Ascending aorta (tissue), 2 donors: ENCODE results near the gene GOSR1. TPM values are rescaled to one million over a fixed set of nuclear protein-coding genes. Genes with fewer than 3 reads are reported as not detected.

Experiments
- DNase-seq, 2 donors: peaks; one replicate each; pipeline ENCODE4 v3.0.0-alpha.2; 2019; ENCODE audit warnings: low spot score in 2 of 2
- H3K27ac ChIP-seq, 2 donors: fragments of 200-600 bp; sonication (generic); one replicate each; pipeline ENCODE4 v1.5.1; 2016 to 2017; ENCODE audit warnings: mild to moderate bottlenecking in 1 of 2
- H3K27me3 ChIP-seq: fragments of 200-600 bp; sonication (generic); one replicate; pipeline ENCODE4 v1.5.1; 2017
- H3K36me3 ChIP-seq, 2 donors: fragments of 200-600 bp; sonication (generic); one replicate each; pipeline ENCODE4 v1.5.1; 2016
- H3K4me1 ChIP-seq, 2 donors: fragments of 200-600 bp; sonication (generic); one replicate each; pipeline ENCODE4 v1.5.1; 2016 to 2017; ENCODE audit warnings: mild to moderate bottlenecking in 1 of 2
- H3K4me3 ChIP-seq, 2 donors: fragments of 200-600 bp; sonication (generic); one replicate each; pipeline ENCODE4 v1.5.1; 2016 to 2017; ENCODE audit warnings: mild to moderate bottlenecking in 1 of 2
- H3K9me3 ChIP-seq, 2 donors: fragments of 200-600 bp; sonication (generic); one replicate each; pipeline ENCODE4 v1.5.1; 2016
- CTCF ChIP-seq, 3 experiments: fragments of 200-600 bp in 2 of 3; fragments of 450-650 bp in 1 of 3; sonication (generic) in 2 of 3; IDR thresholded peaks; one replicate each; pipeline ENCODE4 v1.5.1; 2016 to 2019; ENCODE audit warnings: antibody characterized with exemption in 3 of 3, mild to moderate bottlenecking in 1 of 3, moderate library complexity in 1 of 3
- intact Hi-C: fragments of 100-400 bp; cut with DNase I; formaldehyde crosslinking; loops from one replicate; pipeline ENCODE4 v1.15.1; 2023
- total RNA-seq: library from RNA; depleted of rRNA; stranded (reverse); fragments of >200 nt; gene quantifications from one replicate; pipeline ENCODE4 v1.1.0, GENCODE V29; 2016

The GOSR1 gene
- total RNA-seq, 1 donor from 2014 or later: 33.0 TPM

- Histone ChIP-seq H3K4me3 (no peak overlapping the region), H3K36me3 (peaks cover 32 to 50% of the 10 kb centered on the region in 2 donors), H3K27me3 (no peaks in the 10 kb centered on the region), H3K27ac (no peak overlapping the region), H3K9me3 (no peaks in the 10 kb centered on the region), H3K4me1 (no peaks in the 10 kb centered on the region)
- TF ChIP-seq CTCF (IDR thresholded peaks at IDR 0.05): no peak
- intact Hi-C loops: no loop called here
- DNase-seq: no peak
Measured at GRCh38 chr17:30506481-30506880, 29.3 kb downstream of the GOSR1 start.

- no peak for DNase-seq
- H3K36me3 ChIP-seq: peaks cover 14 to 22% of the 10 kb centered on the region in 2 donors
- no peak overlapping the region for H3K27ac ChIP-seq
- no peaks in the 10 kb centered on the region for H3K9me3 ChIP-seq
- TF ChIP-seq CTCF (IDR thresholded peaks at IDR 0.05): no peak
- intact Hi-C loops: no loop called here
- H3K27me3 ChIP-seq: no peaks in the 10 kb centered on the region
- no peaks in the 10 kb centered on the region for H3K4me1 ChIP-seq
- no peak overlapping the region for H3K4me3 ChIP-seq
Measured at GRCh38 chr17:30513346-30513745, 36.1 kb downstream of the GOSR1 start.

DNA sequence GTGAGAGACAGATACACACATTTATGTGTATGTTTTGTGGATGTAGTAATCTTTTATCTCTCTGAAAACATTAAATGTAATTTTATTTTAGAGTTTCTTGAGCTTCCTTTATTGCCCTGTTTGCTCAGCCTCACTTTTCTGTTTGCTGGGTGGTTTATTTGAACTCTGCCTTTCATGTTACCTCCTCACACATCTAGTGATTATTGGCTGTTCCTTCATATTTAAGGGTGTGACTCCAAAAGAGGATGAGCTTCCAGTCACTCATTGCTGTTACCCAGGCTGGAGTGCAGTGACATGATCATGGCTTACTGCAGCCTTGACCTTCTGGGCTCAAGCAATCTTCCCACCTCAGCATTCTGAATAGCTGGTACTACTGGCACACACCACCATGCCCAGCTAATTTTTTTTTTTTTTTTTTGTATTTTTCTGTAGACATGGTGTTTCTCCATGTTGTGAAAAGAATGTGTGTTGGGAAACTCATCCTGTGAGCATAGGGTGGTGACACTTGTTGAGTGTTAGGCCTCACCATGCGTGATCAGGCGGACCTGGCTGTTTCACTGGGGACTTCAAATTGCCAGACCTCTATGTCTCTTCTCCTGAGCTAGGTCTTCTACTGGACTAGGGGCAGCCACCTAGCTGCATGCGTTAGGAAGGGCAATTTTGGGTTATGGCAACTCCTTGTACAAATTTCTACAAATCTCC lies 37.8 kb downstream of the GOSR1 start:
- intact Hi-C loops: no loop called here
- Histone ChIP-seq H3K9me3 (no peaks in the 10 kb centered on the region), H3K27ac (no peak overlapping the region), H3K27me3 (no peaks in the 10 kb centered on the region), H3K4me3 (no peak overlapping the region), H3K4me1 (peaks cover 2 to 3% of the 10 kb centered on the region in 2 donors), H3K36me3 (peaks cover 18 to 22% of the 10 kb centered on the region in 2 donors)
- DNase-seq: no peak
- TF ChIP-seq CTCF (IDR thresholded peaks at IDR 0.05): no peak

- H3K27me3 ChIP-seq: no peaks in the 10 kb centered on the region
- no peak for TF ChIP-seq CTCF (IDR thresholded peaks at IDR 0.05)
- DNase-seq: no peak
- peaks cover 3 to 8% of the 10 kb centered on the region in 2 donors for H3K4me1 ChIP-seq
- no peaks in the 10 kb centered on the region for H3K9me3 ChIP-seq
- intact Hi-C loops: no loop called here
- peak overlapping the region in 1 of 2 donors; percentile 13 for H3K27ac ChIP-seq
- no peak overlapping the region for H3K4me3 ChIP-seq
- H3K36me3 ChIP-seq: peaks cover 26 to 30% of the 10 kb centered on the region in 2 donors
Measured at GRCh38 chr17:30517786-30518185, 40.6 kb downstream of the GOSR1 start.

DNA sequence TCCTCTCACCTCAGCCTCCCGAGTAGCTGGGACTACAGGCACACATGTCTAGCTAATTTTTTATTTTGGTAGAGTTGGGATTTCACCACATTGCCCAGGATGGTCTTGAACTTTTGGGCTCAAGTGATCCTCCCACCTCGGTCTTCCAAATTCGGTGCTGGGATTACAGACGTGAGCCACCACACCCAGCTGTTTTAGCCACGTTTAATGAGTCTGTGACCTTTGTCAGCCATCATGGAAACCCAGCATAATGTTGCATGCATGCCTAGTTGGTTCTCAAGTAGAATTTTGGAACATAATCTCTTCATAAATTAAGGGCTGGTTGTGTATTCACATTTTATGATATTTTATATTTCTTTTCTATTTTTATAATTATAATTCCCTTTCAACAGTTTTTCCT lies 42.0 kb downstream of the GOSR1 start:
- H3K36me3 ChIP-seq: peaks cover 25 to 32% of the 10 kb centered on the region in 2 donors

More for the DNA sequence above, 42.0 kb downstream of the GOSR1 start:
- no peaks in the 10 kb centered on the region for H3K27me3 ChIP-seq
- intact Hi-C loops: no loop called here
- H3K4me1 ChIP-seq: peaks cover 3 to 8% of the 10 kb centered on the region in 2 donors
- no peak for DNase-seq
- H3K27ac ChIP-seq: peak overlapping the region; percentile 13 to 68
- no peak for TF ChIP-seq CTCF (IDR thresholded peaks at IDR 0.05)
- H3K4me3 ChIP-seq: no peak overlapping the region
- no peaks in the 10 kb centered on the region for H3K9me3 ChIP-seq
